ENCODE data around the gene TM4SF20.
A peak's percentile ranks its signal among the peaks of the same experiment; 100 is the strongest.
"Not testable (repeated sequence)": the region's sequence is repeated elsewhere in the genome, so short reads cannot be mapped to it uniquely, and the experiment has no call there.

TM4SF20 gene

GRCh38 chr2:227364585-227365263, 14.4 kb downstream of the TM4SF20 start:
- not testable (repeated sequence) for DNase-seq

DNA sequence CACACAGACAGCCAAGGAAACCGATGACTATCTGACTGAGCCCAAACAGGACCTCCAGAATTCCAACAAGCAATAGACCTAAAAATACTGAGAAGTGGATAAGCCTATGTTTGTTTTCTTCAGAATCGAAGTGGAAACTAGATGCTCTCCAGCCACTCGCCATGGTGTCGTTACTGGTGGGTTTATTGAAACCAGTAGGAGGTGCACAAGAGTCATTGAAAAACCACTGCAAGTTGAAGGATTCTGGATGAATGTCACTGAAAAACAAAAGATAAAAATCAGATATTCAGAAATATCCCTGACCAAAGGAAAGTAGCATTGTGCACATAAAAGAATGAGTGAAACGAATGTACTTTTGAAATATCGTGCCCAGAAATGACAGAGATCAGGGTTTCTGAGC, 15.3 kb downstream of the TM4SF20 start:
- no peak for DNase-seq

DNA sequence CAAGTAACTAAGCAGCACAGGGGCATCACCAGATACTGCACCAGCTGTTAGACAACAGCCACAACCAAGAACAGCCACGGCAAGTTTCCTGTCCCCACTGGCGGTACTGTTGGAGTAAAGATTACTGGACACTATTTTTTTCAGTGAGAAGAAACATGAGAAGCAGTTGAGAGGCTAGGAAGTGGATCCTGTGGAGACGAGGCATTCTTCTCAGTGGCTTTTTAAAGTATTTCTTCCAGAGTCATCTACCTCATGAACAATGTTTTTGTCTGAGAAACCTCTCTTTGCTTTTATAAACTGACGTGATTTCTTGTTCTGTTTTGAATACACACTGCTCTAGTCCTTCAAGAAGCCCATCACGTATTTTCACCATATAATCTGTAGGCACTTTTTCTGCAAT, 18.8 kb downstream of the TM4SF20 start:
- DNase-seq: no peak

DNA sequence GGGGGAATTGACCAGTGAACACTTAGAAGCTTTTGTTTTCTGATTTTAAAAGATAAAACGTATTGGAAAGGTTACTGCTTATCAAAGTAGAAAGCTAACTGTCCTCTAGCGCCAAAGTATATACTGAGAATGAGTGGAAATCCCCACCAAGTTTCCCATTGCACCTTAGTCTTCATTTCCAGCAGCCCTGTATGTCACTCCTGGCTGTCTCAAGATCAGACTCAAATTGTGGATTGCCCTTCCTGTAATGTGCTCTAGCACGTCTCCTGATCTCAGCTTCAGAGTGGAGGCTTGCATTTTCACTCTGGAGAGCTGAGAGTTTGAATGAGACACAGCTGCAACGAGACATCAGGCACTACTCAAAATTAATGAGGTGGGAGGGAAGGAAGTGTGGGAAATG, 27.5 kb downstream of the TM4SF20 start:
- DNase-seq: no peak

- no peak for DNase-seq
Observed at GRCh38 chr2:227349989-227350612, 29.0 kb downstream of the TM4SF20 start.

DNA sequence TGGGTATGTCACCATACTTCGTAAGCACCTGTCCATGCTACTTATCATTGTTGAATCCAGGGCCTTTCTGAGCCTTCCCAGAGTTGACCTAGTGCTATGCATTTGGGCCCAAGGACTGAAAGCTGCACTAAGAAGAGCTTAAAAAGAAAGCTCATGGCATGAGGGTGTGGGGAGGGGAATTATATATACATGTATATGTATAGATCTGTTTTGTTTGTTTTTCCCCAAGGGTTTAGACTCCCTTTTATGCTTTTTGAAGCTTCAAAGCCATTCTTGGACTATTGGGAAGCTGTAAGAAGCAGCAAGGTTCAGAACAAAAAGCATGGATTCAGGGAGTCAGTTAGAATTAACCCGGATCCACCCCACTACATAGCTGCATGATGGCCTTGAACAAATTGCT, 30.8 kb downstream of the TM4SF20 start:
- DNase-seq: no peak

DNA sequence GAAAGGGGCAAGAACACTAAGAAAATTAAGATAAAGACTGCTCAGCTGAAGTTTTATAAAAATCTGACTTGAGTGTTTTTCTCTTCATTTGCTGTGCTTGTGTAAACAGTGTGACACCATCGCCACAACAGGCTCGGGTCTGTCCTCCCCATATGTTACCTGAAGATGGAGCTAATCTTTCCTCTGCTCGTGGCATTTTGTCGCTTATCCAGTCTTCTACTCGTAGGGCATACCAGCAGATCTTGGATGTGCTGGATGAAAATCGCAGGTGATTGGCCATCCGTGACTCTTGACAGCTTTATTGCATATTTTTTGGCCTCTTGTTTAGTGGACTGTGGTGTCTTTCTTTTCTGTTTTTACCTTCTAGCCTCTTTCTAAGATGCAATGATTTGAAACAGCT, 32.0 kb downstream of the TM4SF20 start:
- no peak for DNase-seq

DNA sequence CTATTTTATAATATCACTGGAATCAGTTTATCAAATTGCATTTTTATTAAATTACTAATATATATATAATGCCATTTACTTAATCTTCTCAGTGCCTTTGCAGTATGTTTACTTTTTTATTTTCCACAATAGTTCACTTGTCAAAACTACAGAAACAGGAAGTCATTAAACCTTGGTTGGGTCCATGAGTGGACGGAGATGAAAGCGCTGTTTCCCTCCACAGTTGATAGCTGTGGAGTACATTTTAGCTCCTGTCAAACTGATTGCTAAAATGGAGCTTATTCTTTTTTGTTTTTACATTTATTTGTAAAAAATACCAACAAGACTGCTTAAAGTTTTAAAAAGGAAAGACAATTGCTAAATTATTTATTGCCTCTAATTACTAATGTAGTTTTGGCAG, 34.9 kb downstream of the TM4SF20 start:
- no peak for DNase-seq

GRCh38 chr2:227341553-227341952, 37.6 kb downstream of the TM4SF20 start:
- no peak for DNase-seq

DNA sequence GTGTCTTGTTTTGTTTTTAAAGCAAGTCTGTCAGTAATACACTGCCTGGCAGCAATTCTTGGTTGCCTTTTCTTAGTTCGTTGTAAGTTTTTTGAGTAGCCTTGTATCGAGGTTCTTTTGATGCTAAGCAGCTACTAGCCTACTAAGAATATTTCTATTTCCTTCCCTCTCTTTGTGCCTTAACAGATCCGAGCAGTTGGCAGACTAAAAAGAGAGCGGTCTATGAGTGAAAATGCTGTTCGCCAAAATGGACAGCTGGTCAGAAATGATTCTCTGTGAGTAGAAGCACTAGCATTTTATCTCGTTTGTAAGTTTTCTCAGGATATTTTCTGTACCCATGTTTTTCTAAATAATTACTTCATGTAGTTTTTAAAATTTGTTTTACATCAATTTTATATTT, 39.0 kb downstream of the TM4SF20 start:
- DNase-seq: no peak

- DNase-seq: no peak
Observed at GRCh38 chr2:227339098-227339599, 40.0 kb downstream of the TM4SF20 start.

GRCh38 chr2:227337442-227337841, 41.7 kb downstream of the TM4SF20 start:
- DNase-seq: no peak

- DNase-seq: no peak
Observed at GRCh38 chr2:227335713-227336112, 43.4 kb downstream of the TM4SF20 start.

DNA sequence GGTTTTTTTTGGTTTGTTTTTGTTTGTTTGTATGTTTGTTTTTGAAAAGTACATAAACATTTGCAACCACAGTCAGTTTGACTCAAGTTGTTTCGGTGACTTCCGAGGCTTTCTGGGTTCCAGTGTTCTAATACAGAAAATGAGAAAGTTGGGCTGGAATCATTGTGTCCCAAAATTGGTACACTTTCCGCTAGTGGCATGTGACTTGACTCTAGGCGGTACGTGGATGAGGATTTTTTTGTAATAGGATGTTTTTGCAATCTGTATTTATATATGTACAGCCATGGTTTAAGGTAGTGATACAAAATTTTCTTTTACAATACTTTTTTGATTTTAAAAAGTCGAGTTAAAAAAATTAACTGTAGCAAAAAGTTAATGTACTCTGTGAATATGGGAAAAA, 52.3 kb downstream of the TM4SF20 start:
- no peak for DNase-seq

- DNase-seq: no peak
Observed at GRCh38 chr2:227325839-227326195, 53.3 kb downstream of the TM4SF20 start.

DNA sequence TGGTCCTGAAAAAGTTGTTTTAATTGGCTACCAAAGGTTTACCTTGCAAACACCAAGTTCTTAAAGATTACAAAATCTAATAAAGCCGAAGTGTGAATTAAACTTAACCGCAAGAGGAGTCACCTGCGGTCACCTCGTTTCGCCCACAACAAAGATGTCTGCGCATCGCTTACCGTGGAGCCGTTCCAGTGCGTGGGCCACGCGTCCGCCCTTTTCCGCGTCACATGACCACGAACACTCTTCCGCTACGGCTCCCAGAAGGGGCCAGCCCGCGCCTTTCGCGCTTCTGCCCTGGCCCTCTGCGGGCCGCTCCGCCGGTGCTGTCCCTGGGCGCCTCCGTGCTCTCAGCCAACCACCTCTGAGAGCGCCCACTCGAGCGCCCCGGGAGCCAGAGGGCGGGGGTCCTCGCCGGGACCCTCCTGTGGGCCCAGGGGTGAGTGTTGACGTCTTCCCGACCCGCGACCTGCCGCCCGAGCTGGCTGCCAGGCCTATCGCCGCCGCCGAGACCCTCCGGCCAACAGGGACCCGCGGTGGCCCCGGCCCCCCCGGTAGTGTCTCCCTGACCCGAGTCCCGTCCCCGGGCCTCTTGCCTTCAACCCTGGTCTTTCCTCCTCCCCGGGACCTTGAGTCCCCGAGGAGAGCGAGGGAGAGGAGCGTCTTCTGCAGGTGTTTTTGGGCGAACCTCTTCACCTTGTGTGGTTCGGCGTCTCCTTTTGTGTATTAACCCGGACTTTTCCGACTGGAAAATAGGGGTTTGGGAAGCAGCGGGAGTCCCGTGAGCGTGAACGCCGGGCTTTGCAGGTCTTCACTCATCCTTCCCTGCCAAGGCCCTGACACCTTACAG, 53.9 kb downstream of the TM4SF20 start, which contains the start of gene MFF:
Gene MFF, plus strand, starts transcription at position 257 of the 844 bp plus-strand sequence. CDS start 5,415 bp downstream, outside the sequence.
- peak; percentile 90 for DNase-seq

- no peak for DNase-seq
Observed at GRCh38 chr2:227324642-227324994, 54.5 kb downstream of the TM4SF20 start.

- DNase-seq: no peak
Observed at GRCh38 chr2:227323818-227324217, 55.3 kb downstream of the TM4SF20 start.

DNA sequence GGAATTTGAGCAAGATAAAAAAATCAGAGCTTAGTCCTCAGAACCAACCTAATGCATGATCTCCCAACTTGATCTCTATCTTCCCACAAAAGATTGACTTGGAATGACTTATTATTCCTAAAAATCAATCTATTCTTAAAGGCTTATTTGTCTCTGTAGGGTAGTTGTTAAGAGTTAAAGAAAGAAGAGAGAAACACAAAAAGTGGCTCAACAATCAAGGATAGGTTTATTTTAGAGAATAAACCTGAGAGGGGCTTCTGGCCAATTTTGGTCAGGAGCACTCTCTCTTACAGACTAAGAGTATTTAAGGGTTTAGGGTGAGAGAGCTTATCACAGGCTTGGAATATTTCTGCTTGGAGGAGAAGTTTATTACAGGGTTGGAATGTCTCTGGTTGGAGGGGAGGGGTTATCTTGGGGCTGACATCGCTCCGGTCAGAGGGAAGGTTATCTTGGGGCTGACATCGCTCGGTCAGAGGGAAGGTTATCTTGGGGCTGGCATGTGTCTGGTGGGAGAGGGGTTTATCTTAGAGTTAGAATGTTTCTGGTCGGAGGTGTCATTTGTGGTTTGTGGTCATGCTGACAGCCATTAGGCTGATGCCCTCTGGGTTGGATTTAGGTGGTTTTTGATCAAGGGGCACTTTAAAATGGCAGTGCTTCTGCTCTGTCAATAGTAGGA, 56.4 kb downstream of the TM4SF20 start:
- no peak for DNase-seq

GRCh38 chr2:227320305-227321094, 58.6 kb downstream of the TM4SF20 start:
- no peak for DNase-seq

DNA sequence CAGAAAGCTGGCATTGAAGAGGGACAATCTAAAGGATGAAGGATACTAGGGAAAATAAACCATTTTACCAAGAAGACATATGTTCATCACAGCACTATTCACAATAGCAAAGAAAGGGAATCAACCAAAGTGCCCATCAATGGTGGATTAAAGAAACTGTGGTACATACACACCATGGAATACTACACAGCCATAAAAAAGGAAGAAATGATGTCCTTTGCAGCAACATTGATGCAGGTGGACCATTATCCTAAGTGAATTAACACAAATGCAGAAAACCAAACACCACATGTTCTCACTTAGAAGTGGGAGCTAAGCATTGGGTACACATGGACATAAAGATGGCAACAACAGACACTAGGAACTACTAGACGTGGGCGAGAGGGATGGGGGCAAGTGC, 61.3 kb downstream of the TM4SF20 start:
- DNase-seq: no peak

DNA sequence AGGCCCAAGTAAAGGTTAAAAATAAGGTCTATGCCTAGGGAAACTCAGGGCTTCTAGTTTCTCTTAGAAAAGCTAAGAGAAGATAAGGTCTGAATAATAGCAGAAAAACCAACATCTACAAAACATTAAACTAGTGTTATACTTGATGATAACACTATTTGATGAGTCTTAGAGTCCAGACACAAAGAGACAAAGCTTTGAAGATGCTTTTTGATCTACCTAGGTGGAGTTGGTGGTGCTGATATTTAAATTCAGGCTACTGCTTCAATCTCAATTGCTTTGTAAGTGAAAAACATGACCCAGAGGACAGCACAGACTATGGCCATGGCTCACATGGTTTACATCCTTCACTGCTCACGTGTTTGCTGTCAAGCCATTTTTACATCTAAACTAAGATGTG, 65.8 kb downstream of the TM4SF20 start:
- no peak for DNase-seq
